Glomerular endothelial cell (primary cell): ENCODE results near the gene ENTPD1. TPM values are rescaled to one million over a fixed set of nuclear protein-coding genes. Genes with fewer than 3 reads are reported as not detected.
"Not testable (repeated sequence)": the region's sequence is repeated elsewhere in the genome, so short reads cannot be mapped to it uniquely, and the experiment has no call there.

Experiments used
- DNase-seq: peaks from one replicate; pipeline ENCODE4 v3.0.0-alpha.2; 2011; ENCODE audit warnings: low read depth, low spot score; ENCODE audit errors: extremely low read depth
- total RNA-seq: library from RNA; depleted of rRNA; stranded (reverse); fragments of >200 nt; gene quantifications from 2 replicates; pipeline ENCODE4 v1.2.3, GENCODE V29; 2015

The ENTPD1 gene
- total RNA-seq, 1 donor from 2014 or later = 30.3 TPM

DNA sequence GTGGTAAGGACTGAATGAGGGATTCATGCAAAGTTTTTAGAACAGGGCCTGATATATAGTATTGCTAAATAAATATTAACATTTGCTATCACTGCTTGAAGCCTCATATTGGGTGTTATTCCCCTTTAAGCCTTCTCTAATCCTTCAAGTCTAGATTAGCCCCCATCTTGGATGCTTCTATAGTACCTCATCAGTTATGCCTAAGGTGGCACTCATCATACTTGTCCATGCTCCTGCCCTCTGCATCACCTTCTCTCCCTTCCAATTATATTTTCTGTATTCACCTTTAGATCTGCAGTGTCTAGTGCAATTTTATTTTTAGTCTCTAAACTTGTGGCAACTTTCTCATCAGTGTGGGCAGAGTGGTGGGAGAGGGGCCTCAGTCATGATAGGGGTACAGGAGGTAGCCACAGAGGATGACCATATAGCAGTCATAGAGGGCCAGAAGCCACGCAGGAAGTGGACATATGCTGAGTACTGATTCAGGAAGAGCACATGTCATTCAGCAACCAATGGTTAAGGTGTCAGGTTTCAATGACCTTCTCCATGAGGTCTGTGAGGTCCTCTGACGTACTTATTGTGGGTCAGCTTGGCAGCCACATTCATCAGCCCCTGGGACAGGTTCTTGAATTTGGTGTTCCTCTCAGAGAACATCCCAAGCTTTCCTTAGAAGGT lies 2.5 kb downstream of the ENTPD1 start:
- DNase-seq = no peak

DNA sequence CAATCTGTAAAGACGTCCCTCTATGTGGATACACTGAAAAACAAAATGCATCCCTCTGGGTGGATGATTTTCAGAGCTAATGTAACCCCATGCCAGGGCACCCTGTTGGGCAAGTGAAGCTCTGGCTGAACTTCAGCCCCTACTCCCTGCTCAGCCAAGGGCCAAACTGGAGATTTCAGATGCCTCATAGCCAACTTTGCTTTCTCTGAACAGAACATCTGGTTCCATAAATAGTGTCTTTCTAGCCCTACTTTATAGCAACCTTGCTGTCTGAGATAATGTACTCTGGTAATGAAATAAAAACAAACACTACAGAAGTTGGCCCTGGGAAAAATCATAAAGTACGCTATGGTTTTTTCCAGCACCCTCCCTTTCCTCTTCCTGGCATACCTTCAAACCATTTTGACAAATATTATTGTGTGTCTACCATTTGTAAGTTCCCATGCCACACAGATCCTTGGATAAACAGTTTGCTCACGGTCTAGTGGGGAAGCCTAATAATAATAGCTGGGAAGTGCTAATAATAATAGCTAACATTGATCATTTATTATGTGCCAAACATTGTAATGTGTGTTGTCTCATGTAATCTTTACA lies 3.4 kb downstream of the ENTPD1 start:
- no peak for DNase-seq

DNA sequence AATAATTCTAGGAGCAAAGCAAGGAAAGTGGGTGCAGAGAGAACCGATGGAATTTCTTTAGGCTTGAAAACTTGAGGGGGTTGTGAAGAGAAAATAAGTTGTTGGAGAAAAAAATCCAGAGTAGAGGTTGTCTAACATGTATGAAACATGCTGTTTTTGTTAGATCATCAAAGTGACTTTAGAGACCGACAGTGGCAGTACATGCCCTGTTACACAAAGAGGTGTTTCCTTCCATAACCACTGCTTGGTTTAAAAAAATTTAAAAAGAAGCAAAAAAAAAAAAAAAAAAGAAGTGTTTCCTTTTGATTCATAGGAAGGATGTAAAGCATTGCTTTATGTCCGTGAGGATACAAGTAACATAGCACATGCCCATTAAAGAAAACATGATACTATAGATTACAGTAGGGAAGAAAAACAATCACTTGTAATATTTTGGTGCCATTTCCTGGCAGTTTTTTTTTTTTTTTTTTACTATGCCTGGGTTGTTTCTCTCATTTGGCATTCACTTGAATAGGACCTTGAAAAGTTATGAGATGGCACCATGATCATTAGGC lies 6.1 kb downstream of the ENTPD1 start:
- DNase-seq = no peak

DNA sequence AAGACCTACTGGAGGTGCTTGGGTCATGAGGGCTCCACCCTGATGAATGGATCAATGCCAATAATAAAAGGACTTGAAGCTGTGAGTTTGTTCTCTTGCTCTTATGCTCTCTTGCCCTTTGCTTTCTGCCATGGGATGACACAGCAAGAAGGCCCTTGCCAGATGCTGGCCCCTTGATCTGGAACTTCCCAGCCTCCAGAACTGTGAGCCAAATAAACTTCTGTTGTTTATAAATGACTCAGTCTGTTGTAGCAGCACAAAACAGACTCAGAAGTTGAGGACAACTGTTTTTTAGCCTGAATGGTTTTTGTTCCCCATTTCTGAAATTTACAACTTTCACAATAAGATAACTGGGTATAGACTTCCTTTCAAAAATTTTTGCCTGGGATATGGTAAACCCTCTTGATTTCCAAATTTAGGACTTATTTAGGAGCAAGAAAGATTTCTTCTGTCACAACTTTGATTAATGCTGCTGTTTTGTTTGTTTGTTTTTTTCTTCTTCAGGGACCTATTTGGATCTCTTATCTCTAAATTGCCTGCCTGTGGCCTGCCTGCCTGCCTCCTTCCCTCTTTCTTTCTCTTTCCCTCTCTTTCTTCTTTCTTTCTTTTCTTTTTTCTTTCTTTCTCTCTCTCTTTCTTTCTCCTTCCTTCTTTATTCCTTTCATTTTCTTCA lies 12.1 kb downstream of the ENTPD1 start:
- DNase-seq = no peak

DNA sequence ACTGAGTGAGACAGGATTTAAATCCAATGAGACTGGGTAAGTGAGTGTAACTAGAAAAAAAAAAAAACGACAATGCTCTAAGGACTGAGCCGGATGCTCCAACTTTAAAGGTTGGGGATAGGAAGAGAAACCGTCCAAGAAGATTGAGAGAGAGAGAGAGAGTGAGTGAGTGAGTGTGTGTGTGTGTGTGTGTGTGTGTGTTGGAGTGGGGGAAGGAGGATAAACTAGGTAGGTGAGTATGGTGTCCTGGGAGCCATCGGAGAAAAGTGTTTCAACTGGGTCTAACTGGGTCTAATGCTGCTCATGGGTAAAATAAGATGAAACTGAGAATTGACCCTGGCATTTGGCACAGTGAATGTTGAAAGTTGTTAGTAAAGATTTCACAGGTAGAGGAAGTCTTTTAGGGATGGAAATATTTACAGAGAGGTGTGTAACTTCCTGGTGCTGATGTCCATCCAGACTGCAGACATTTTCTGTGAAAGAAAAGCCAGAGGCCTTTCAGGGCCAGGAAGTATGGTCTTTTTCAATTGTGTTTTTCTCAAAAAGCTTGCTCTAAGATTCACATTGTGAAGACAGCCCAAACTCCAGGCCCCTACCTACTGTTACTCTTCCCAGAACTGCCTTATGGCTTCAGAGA lies 14.2 kb downstream of the ENTPD1 start:
- DNase-seq = no peak

DNA sequence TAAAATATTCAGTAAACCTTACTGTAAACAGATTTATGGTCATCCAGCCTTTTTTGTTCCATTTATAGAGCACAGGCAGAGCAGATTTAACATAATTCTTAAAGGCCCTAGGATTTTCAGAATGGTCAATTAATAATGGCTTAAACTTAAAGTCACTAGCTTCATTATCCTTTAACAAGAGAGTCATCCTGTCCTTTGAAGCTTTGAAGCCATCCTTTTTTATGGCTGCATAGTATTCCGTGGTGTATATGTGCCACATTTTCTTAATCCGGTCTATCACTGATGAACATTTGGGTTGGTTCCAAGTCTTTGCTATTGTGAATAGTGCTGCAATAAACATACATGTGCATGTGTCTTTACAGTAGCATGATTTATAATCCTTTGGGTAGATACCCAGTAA lies 17.5 kb downstream of the ENTPD1 start:
- DNase-seq = not testable (repeated sequence)

DNA sequence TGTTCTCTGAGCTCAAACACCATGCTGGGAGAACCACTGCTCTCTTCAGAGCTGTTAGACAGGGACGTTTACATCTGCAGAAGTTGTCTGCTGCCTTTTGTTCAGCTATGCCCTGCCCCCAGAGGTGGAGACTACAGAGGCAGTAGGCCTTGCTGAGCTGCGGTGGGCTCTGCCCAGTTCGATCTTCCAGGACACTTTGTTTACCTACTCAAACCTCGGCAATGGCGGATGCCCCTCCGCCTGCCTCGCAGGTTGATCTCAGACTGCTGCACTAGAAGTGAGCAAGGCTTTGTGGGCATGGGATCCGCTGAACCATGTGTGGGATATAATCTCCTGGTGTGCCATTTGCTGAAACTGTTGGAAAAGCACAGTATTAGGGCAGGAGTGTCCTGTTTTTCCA lies 21.7 kb downstream of the ENTPD1 start:
- not testable (repeated sequence) for DNase-seq

DNA sequence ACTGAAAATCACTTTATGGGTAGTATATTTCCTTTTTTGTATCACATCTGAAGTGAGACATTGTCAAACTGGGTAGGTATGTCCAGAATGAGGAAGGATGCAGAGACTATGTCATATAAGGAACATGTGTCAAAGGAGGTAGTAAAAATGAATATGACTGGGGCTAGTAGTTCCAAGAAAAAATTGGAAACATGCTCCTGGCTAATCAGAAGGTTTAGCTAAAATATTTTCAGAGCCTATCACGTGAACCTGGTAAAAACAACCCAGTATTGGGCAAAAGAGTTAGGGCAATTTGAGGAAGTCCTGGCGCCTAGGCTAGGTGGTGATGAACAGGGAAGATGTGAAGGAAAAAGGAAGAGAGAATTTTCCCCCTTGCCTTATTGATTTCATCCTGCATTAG lies 26.4 kb downstream of the ENTPD1 start:
- DNase-seq = no peak

DNA sequence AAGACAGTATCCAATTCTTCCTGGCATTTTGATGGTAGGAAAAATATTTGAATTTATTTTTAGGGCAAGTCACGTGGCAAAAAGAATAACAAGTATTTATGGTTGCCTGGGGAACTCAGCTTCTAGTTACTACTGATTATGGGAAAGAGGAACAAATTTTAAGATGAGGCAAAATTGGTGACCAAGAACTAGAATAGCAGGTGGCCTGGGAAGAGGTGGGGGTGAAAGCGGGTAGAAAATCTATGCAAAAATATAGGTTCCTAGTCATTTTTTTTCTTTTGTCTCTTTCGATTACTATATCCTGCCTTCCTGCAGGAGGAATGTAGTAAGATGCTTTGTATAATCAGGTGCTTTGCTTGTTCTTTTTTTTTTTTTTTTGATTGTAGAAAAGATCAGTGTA lies 27.8 kb downstream of the ENTPD1 start:
- no peak for DNase-seq

DNA sequence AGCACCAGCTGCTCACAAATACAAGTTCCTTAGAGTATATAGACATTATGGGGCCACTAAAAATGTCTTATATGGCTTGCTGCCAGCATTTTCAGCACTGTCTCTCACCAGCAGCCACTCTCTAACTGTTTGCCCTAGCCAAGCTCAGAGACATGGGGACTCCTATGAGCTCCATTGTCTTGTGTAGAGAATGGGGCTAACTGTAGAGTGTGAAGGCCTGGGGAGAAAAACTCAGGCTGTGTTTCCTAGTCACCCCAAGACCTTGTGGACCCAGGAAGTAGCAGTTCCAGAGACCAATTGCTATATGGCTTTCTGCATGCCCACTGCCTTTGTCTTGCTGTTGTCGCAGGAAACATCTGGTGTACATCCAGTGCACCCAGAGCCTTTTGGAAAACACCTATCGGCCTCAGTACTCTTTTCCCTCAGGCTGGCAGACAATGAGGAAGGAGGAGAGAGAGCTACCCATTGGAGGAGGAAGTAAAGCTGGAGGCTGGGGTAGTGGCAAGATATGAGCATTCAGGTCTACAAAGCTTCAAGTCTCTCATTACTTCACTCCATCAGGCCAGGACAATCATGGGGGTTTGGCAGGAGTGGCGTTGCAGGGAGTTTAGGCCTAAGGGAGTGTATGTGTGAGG lies 28.4 kb downstream of the ENTPD1 start:
- DNase-seq = no peak

DNA sequence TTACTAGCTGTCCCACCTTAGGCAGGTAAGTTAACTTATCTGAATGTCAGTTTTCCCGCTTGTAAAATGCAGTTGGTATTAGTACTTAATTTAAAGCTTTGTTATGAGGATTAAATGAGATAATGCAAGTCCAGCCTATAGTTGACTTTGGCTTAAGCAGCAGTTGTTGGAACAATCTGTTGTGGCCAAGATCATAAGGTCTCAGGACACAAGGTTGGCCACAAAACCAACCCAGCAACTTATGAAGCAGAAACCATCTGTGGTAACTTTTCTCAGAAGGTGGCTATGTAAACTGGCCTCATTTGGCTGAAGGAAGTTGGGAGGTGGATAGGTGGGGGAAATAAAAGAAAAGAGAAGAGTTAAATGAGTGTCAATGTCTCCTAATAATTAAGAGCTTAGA lies 29.4 kb downstream of the ENTPD1 start:
- no peak for DNase-seq

DNA sequence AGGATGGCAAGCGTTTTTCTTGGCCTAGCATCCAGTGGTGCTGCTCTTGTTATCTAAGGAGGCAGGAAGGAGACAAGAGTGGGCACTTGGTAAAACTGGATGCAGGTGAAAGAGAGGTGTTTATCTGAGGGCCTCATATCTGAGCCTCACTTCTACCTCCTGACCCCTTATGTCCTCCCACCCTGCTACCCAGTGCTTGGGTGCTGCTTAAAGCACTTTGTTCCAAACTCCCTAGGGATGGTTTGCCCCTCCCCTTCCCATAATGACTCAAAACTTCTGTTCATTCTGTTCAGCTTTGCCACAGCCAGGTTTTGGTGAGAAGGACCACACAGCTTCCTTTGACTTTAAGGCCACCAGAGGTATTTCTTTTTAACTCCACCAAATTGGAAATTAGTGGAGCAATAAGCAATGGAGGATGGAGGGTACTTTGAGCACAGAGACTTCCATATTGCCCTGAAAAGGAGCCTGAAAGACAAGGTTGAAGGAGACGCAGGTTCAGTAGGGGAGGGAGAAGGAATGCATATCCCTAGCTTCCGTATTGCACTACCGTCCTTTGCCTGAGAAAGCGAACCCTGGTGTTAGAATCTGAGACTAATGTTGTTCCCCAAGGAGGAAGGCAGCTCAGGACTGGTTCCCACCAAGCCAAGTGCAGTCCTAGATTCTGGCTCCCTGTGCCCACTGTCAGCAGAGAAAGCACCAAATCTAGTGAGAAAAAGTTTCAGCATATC lies 30.1 kb downstream of the ENTPD1 start:
- no peak for DNase-seq

DNA sequence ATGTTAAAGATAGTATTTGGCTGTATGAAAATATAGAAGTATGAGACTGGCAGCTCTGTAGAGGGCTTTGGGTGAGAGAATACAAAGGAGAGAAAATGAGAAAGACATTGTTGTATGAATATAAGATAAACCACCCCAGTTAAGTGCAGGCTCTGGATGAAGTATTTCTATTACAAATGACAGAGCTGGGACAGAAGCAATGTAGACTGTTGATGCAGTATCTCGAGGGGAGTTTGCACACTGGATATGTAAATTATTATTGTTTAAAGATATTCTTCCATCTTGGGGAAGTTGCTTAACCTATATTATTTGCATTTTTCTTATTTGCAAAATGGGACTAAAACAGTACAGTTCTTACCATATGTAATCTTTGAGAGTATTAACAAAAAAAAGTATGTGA lies 31.5 kb downstream of the ENTPD1 start:
- DNase-seq = no peak

DNA sequence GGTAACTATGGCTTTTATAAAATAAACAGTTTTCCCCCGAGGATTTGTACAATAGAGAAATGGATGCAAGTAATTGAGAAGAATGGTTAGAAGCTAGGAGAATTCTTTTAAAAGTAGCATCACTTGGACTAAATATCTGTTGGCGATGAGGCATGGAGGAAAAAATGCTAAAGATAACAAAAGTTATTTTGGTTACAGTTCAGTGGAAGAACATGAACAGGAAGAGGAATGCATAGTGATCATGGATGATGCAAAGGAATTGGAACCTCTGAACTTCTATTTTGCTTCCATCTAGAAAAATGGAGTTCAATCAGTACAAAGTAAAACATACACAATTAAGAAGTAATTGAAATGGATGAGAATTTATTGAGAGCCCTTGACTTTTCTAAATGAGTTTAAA lies 32.9 kb downstream of the ENTPD1 start:
- no peak for DNase-seq

DNA sequence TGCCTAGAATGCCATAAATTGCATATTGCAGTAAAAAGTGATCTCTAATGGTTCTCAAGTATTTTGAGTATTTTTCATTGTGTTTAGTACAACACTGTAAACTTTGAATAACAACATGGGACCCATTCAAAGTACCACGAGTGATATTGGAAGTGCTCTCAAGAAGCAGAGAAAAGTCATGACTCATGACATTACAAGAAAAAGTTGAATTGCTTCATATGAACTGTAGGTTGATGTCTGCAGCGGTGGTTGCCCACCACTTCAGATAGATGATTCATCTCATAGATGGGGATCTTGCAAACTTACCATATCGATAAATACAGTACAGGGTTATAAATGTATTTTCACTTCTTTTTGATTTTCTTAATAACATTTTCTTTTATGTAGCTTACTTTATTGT lies 33.9 kb downstream of the ENTPD1 start:
- no peak for DNase-seq

DNA sequence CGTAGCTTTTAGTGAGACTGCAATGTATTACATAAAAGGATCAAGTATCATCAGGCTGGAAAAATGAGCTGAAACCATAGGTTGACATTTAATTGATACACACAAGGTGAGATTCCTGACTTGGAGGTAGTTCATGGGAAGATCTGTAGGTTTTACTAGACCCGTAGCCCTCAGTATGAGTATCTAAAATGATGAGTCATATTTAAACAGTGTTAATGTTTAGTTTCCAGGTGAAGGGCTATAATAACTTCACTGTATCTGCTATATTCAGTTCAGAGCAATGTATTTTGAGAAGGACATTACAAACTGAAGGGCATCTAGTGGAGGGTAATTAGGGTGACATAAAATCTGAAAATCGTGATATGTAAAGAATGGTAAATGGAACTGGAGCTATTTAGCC lies 35.0 kb downstream of the ENTPD1 start:
- DNase-seq = no peak

DNA sequence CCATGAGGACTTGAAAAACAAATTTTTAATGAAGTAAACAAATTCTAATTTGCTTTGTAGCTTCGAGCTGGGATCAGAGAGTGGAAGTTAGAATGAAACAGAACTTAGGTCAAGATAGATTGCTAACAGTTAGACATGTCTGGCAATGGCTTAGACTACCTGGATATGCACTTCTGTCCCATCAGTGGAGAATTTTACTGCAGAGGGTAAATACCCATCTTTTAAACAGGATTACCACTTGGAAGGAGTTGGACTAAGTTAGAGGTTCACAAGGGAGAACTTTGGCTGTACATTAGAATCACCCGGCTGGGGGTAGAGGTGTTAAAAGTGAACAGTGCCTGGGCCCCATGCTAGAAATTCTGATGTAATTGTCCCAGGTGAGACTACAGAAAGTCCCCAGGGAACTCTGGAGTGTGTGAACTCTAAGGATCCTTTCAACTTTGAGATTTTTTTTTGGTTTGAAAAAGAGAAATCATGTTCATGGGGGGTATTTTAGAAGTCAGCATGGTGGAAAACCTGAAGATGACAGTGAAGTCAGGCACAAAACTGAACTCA lies 35.5 kb downstream of the ENTPD1 start:
- no peak for DNase-seq

DNA sequence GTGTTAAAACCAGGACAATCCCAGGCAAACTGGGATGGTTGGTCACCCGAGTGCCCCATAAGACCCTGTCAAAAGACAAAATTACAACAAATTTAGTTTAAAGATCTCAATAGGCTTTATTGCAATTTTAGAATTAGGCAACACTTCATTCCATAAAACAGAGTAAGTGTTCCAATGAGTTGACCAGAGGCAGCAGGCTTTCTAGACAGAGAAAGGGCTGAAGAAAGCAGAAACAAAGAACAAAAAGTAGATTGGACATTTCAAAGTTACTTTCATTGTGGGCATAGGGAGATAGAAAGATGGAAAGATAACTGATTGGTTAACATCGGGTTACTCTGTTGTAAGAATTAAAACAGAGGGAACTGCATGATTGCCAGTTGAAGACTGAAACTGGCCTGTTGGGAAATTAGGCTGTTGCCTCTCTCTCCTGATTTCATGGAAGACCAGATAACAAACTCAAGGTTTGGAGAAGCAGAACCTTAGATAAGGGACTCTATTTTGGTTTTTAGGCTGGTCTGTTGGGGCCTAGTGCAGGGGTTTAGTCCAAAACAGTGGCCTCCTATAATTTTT lies 36.3 kb downstream of the ENTPD1 start:
- DNase-seq = no peak

DNA sequence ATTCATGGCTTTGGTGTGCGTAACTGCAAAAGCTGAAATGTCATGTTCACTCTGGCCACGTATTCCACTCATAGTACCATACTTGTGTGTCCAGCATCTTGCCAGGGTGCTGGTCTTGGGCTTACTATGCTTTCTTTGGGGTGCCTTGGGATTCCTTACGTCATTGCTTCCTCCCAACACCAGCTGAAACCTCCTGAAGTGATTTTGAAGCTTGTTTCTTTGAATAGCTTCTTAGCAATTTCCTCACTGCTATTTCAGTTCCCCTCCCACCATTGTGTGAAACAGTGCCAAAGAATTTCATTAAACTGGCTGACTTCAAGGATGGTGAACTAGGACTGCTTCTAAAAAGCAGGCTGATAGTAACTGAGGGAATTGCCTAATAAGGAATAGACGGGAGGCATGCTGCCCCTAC lies 36.9 kb downstream of the ENTPD1 start:
- peak; percentile 92 for DNase-seq
